Thymus (tissue), 14 donors: ENCODE data around the gene MUC13. TPM values are rescaled to one million over a fixed set of nuclear protein-coding genes. Genes with fewer than 3 reads are reported as not detected.

Experiments used
- DNase-seq, 9 donors: peaks; one replicate each; pipeline ENCODE4 v3.0.0-alpha.2; 2013; ENCODE audit warnings: low spot score in 9 of 9, low read depth in 6 of 9, missing footprints in 1 of 9
- H3K27ac ChIP-seq, 2 donors: one replicate each; pipeline ENCODE4 v1.5.1; 2013; ENCODE audit warnings: control low read depth in 1 of 2, low read depth in 1 of 2, low read length in 1 of 2, mild to moderate bottlenecking in 1 of 2, moderate library complexity in 1 of 2
- H3K27me3 ChIP-seq, 2 donors: one replicate each; pipeline ENCODE4 v1.5.1; 2013; ENCODE audit warnings: low read length in 1 of 2; ENCODE audit not compliant: control insufficient read depth in 2 of 2, insufficient read depth in 1 of 2
- H3K36me3 ChIP-seq, 2 donors: one replicate each; pipeline ENCODE4 v1.5.1; 2013; ENCODE audit warnings: low read length in 1 of 2, mild to moderate bottlenecking in 1 of 2, moderate library complexity in 1 of 2; ENCODE audit not compliant: control insufficient read depth in 2 of 2, insufficient read depth in 2 of 2
- H3K4me1 ChIP-seq, 2 donors: one replicate each; pipeline ENCODE4 v1.5.1; 2013; ENCODE audit warnings: low read length in 2 of 2; ENCODE audit not compliant: control insufficient read depth in 2 of 2, insufficient read depth in 2 of 2
- H3K4me3 ChIP-seq, 2 donors: one replicate each; pipeline ENCODE4 v1.5.1; 2013; ENCODE audit warnings: low read length in 2 of 2, control low read depth in 1 of 2, mild to moderate bottlenecking in 1 of 2
- H3K9me3 ChIP-seq, 2 donors: one replicate each; pipeline ENCODE4 v1.5.1; 2013; ENCODE audit warnings: low read length in 1 of 2, mild to moderate bottlenecking in 1 of 2; ENCODE audit not compliant: control insufficient read depth in 2 of 2, insufficient read depth in 1 of 2
- WGBS: extraction: QIAGEN DNeasy Blood & Tissue Kit; methylation state at CpG from one replicate; pipeline ENCODE4 v1.1.7; 2013; 5-methylcytosine and 5-hydroxymethylcytosine counted together
- long read RNA-seq, 10 donors: transcript quantifications; one replicate each; lab custom pipeline, GENCODE V29; 2026
- polyA plus RNA-seq: library from polyadenylated mRNA; stranded (reverse); fragments of 200-250 nt; gene quantifications from one replicate; pipeline ENCODE4 v1.2.3, GENCODE V29; 2013
- total RNA-seq: library from RNA; stranded (reverse); fragments of 120-200 nt; gene quantifications from one replicate; pipeline ENCODE4 v1.2.4, GENCODE V29; 2013
- donor health status: healthy.

The MUC13 gene, protein sequence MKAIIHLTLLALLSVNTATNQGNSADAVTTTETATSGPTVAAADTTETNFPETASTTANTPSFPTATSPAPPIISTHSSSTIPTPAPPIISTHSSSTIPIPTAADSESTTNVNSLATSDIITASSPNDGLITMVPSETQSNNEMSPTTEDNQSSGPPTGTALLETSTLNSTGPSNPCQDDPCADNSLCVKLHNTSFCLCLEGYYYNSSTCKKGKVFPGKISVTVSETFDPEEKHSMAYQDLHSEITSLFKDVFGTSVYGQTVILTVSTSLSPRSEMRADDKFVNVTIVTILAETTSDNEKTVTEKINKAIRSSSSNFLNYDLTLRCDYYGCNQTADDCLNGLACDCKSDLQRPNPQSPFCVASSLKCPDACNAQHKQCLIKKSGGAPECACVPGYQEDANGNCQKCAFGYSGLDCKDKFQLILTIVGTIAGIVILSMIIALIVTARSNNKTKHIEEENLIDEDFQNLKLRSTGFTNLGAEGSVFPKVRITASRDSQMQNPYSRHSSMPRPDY
- total RNA-seq: 0.05 TPM
- polyA plus RNA-seq: 0.46 TPM
- long read RNA-seq, donor 1: 0 reads
- long read RNA-seq, donor 2: 0 reads
- long read RNA-seq, donor 3: 0 reads
- long read RNA-seq, donor 4: 0 reads
- long read RNA-seq, donor 5: 0 reads
- long read RNA-seq, donor 6: 0 reads
- long read RNA-seq, donor 7: 0 reads
- long read RNA-seq, donor 8: 0 reads
- long read RNA-seq, donor 9: 0 reads
- long read RNA-seq, donor 10: 0 reads

DNA sequence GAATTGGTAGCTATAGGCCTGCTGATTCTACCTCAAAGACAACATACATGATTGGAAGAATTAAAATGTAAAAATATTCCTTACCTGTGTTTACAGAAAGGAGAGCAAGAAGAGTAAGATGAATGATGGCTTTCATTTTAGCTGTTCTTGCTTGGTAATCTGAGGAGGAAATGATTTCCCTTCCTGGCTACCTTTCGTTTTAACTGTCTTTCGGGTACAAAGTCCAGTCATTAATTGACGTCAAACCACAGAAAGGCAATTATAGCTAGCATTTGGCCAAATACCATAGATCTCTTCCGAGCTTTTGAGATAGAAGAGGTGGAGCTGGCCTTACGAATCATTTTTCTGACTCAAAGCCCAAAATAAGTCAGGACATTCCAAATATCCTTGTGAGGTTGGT is at the start of gene MUC13:
Gene MUC13 (minus strand): TSS at position 175 of the 400 bp plus-strand sequence. CDS start 39 bp downstream, at position 136.
- Histone ChIP-seq H3K27me3 (no peaks in the 10 kb centered on the region), H3K36me3 (no peaks in the 10 kb centered on the region), H3K27ac (no peak within 1 kb of the TSS), H3K4me3 (no peak within 1 kb of the TSS), H3K9me3 (no peaks in the 10 kb centered on the region), H3K4me1 (no peaks in the 10 kb centered on the region)
- WGBS: 95% methylated on average over 5 of the region's 5 CpGs
- no peak for DNase-seq

DNA sequence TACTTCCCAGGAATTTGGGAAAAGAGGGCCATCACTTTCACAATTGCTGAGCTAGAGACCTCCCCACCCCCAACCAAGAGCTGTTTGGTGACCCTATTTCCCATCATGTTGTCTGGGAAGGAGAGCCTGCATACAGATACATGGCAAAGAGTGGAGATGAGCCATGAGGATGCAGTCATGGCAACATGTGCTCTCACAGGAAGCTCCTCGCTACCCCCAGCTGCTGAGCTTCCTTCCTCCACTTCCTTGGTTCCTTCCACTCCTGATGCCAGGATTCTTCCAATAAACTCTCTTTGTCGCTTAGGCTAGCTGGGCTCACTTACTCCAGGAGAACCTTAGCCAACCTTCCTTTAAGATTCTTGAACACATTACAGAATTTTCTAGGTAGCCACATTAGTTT is 48.3 kb upstream of the MUC13 start:
- no peak overlapping the region for H3K27ac ChIP-seq
- no peaks in the 10 kb centered on the region for H3K4me1 ChIP-seq
- no peaks in the 10 kb centered on the region for H3K27me3 ChIP-seq
- H3K9me3 ChIP-seq: no peaks in the 10 kb centered on the region
- no peak overlapping the region for H3K4me3 ChIP-seq
- WGBS: 99% methylated on average over 2 of the region's 2 CpGs
- DNase-seq: no peak
- no peaks in the 10 kb centered on the region for H3K36me3 ChIP-seq

GRCh38 chr3:124981472-124981871 is 46.9 kb upstream of the MUC13 start:
- WGBS: 92% methylated on average over 5 of the region's 5 CpGs
- DNase-seq: no peak
- no peaks in the 10 kb centered on the region for H3K27me3 ChIP-seq
- H3K27ac ChIP-seq: no peak overlapping the region
- no peaks in the 10 kb centered on the region for H3K36me3 ChIP-seq
- no peak overlapping the region for H3K4me3 ChIP-seq
- no peaks in the 10 kb centered on the region for H3K9me3 ChIP-seq
- no peaks in the 10 kb centered on the region for H3K4me1 ChIP-seq

DNA sequence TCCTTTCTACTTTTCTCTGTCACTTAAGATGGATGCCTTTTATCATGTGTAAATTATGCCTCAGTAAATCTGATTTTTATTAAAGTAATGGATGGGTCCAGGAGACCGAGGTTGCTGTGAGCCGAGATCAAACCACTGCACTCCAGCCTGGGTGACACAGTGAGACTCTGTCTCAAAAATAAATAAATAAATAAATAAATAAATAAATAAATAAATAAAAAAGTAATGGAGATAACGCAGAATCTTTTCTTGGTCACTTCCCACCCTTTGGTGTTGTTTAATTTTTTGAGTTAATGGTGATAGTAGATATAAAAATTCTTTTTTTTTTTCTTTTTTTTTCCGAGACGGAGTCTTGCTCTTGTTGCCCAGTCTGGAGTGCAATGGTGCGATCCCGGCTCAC is 44.1 kb upstream of the MUC13 start:
- no peak for DNase-seq
- H3K27me3 ChIP-seq: no peaks in the 10 kb centered on the region
- WGBS: 98% methylated on average over 7 of the region's 7 CpGs
- H3K4me3 ChIP-seq: no peak overlapping the region
- H3K36me3 ChIP-seq: no peaks in the 10 kb centered on the region
- H3K9me3 ChIP-seq: no peaks in the 10 kb centered on the region
- H3K27ac ChIP-seq: no peak overlapping the region
- no peaks in the 10 kb centered on the region for H3K4me1 ChIP-seq

DNA sequence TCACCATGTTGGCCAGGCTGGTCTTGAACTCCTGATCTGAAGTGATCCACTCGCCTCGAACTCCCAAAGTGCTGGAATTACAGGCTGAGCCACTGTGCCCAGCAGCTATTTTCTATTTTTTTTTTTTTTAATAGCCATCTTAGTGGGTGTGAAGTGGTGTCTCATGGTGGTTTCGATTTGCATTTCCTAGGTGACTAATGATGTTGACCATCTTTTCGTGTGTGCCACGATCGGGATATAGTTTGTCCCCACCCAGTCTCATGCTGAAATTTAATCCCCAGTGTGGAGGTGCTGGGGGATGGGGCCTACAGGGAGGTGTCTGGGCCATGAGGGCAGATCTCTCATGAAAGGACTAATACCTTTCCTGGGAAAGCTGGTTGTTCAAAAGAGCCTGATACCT is 41.8 kb upstream of the MUC13 start:
- H3K4me1 ChIP-seq: no peaks in the 10 kb centered on the region
- H3K4me3 ChIP-seq: no peak overlapping the region
- no peaks in the 10 kb centered on the region for H3K27me3 ChIP-seq
- 96% methylated on average over 6 of the region's 6 CpGs for WGBS
- H3K27ac ChIP-seq: no peak overlapping the region
- no peaks in the 10 kb centered on the region for H3K36me3 ChIP-seq
- DNase-seq: no peak
- H3K9me3 ChIP-seq: no peaks in the 10 kb centered on the region

GRCh38 chr3:124974691-124975090 is 40.1 kb upstream of the MUC13 start:
- Histone ChIP-seq H3K9me3 (no peaks in the 10 kb centered on the region), H3K27ac (no peak overlapping the region), H3K4me3 (no peak overlapping the region), H3K4me1 (peaks cover 0 to 8% of the 10 kb centered on the region in 2 donors), H3K27me3 (no peaks in the 10 kb centered on the region), H3K36me3 (peaks cover under 1 to 3% of the 10 kb centered on the region in 2 donors)
- 99% methylated on average over 2 of the region's 2 CpGs for WGBS
- no peak for DNase-seq

DNA sequence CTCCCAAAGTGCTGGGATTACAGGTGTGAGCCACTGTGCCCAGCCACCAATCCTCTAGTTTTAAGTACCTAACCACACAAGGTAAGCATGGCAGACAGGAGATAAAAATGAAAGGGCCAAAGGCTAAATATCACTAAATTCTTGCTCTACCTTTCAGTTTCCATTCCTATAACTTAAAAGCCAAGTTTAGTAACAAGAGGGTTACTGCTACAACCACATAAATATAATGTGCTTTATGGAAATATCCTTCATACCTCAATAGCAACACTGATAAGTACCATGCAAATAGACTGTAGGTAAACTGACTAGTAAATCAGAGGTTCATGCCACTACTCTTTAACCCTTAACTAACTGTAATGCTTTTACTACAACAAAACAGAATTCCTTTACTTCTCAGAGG is 38.7 kb upstream of the MUC13 start:
- Histone ChIP-seq H3K4me1 (peaks cover 3 to 21% of the 10 kb centered on the region in 2 donors), H3K36me3 (peaks cover 3% of the 10 kb centered on the region in 2 donors), H3K4me3 (no peak overlapping the region), H3K27me3 (no peaks in the 10 kb centered on the region), H3K27ac (no peak overlapping the region), H3K9me3 (no peaks in the 10 kb centered on the region)
- no peak for DNase-seq

DNA sequence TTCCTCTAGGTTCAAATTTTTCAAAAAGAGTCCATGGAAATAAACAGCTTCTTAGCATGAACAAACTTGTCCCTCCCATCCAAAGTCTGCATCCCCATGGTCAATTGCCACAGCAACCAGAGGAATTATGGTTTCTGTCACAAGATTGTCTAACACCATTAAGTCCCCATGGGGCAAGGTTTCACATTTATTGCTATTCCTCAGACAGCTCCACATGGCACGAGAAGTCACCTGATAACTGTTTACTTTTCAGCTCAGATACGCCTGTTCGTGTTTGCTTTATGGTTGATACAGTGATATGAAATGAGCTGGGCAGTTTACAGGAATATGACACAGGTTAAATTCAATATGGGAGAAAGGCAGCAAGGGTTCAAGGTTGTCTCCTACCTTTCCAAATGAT is 37.9 kb upstream of the MUC13 start:
- no peak for DNase-seq
- H3K27me3 ChIP-seq: no peaks in the 10 kb centered on the region
- WGBS: 94% methylated on average over 3 of the region's 3 CpGs
- H3K4me3 ChIP-seq: no peak overlapping the region
- H3K9me3 ChIP-seq: no peaks in the 10 kb centered on the region
- H3K4me1 ChIP-seq: peaks cover 6 to 29% of the 10 kb centered on the region in 2 donors
- no peak overlapping the region for H3K27ac ChIP-seq
- peaks cover 3% of the 10 kb centered on the region in 2 donors for H3K36me3 ChIP-seq

GRCh38 chr3:124969963-124970722 is 35.6 kb upstream of the MUC13 start:
- Histone ChIP-seq H3K4me3 (no peak overlapping the region), H3K9me3 (no peaks in the 10 kb centered on the region), H3K4me1 (peaks cover 6 to 30% of the 10 kb centered on the region in 2 donors), H3K36me3 (peaks cover 3% of the 10 kb centered on the region in 2 donors), H3K27ac (no peak overlapping the region), H3K27me3 (no peaks in the 10 kb centered on the region)
- 96% methylated on average over 18 of the region's 18 CpGs for WGBS
- no peak for DNase-seq
